ENCODE data around the gene AKNA.

The AKNA gene

GRCh38 chr9:114356792-114357191 lies 31.0 kb downstream of the AKNA start:
- no peak for DNase-seq (ENCODE audit: low read depth)

DNA sequence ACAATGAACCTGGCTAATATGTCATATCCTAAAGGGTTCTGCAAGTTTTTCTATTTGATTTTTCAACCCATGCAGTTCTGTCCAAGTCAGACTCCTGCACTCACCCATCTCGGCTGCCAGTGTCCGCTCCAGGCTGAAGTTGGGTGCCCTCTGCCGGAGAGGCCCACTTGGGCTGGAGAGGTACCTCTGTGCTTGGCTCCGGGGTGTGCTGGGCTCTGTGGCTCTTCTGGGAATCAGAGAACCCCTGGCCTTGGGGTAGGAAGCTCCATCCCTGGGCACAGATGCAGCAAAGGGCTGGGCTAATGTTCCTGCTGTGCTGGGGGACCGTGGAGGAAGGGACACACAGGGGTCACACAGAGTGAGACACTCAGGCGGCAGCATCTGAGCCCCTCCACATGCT lies 32.0 kb downstream of the AKNA start:
- no peak for DNase-seq (ENCODE audit: low read depth)

GRCh38 chr9:114351932-114352331 lies 35.9 kb downstream of the AKNA start:
- no peak for DNase-seq (ENCODE audit: low read depth)

DNA sequence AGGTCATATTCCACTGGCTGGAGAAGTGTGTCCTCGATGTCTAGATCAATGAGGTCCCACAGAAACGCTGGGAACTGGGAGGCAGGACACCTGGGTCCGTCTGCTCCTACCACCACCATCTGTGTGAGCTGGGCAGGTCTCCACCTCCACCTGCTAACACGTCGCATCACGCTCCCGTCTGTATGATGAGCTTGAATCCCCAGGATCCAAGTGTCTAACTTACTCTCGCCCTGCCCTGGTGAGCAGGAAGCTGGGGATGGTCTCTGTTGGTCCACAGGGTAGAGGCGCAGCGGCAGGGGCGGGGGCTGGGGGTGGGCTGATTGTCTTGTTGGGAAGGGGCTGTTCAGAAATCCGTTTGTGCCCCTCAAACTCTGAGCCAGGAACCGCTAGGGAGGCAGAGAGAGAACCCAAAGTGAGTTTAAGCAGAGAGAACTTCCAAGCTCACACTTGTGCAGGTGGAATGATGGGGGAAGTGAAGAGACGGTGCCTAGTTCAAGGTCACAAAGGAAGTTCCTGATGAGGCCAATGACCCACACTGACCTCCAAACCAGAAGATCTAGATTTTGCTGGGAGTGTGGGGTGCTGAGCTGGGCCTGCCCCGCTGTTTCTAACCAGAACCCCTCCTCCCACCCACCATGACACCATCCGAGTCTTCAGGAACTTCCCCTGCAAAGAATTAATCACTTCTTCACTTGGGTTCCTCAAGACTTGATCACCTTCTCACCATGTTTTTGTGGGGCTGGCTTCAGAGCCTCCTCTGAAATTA lies 37.0 kb downstream of the AKNA start:
- no peak for DNase-seq (ENCODE audit: low read depth)

GRCh38 chr9:114349713-114350480 lies 37.9 kb downstream of the AKNA start:
- no peak for DNase-seq (ENCODE audit: low read depth)

DNA sequence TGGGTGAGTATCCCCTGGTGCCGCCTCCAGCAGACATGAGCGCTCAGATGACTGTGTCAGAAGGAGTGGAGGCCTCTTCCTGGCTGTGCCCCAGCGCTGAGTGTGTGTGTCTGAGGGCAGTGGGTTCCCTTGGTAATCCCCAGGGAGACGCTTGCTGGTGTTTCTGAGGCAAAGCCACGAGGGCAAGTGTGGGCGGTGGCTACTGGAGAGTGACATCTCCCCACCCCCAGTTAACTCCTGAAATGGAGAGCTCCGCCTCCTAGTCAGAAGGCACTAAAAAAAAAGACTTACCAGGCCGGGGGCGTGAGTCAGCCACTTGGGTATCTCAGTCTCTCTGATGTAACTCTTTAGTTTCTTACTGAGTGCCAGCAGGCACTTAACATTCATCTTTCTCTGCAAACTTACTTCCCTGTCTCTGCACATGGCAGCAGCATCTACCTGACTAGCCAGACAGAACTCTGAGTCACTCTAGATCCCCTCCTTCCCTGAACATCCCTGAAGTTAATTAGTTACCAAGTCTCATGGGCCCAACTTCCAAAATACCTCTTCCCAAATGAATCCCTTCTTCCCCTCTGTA lies 38.8 kb downstream of the AKNA start:
- peak; percentile 98 for DNase-seq (ENCODE audit: low read depth)

- DNase-seq (ENCODE audit: low read depth): no peak
These were observed 39.4 kb downstream of the AKNA start for GRCh38 chr9:114348261-114348905.

GRCh38 chr9:114347675-114348074 lies 40.1 kb downstream of the AKNA start:
- DNase-seq (ENCODE audit: low read depth): no peak

DNA sequence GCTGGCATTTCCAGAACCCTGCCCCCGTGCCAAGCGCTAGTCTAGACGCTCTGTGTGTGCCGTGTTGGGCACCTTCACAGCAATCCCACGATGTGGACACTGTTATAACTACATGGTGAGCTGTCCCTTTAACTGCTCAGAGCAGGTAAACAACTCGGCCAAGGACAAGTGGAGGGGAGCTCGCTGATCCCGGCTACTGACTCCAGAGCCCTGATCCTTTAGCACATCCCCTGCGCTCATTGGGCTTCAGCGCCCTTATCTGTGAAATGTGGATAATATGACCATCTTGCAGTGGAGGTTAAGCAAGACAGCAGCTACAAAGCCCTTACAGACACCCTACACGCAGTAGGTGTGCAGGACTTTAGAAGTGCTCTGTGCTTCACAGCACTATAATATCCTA lies 41.6 kb downstream of the AKNA start:
- no peak for DNase-seq (ENCODE audit: low read depth)

- no peak for DNase-seq (ENCODE audit: low read depth)
These were observed 42.2 kb downstream of the AKNA start for GRCh38 chr9:114345493-114346065.

GRCh38 chr9:114344692-114345091 lies 43.1 kb downstream of the AKNA start:
- DNase-seq (ENCODE audit: low read depth): no peak

DNA sequence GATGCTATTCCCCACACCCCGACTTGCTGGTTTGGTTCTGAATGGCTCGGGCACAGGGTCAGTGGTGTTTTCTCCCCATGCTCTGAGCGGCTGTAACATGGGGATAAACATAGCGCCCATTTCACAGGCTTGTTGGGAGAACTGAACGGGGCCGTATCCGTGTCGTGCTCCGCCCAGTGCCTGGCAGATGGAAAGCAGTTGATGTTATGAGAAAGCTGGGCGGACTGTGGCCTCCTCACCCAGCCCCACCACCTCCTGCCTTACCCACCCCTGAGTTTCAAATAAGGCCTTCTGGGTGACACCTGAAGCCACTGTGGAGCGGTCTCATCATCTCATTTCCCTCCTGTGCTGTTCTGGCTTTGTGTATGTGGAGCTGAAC lies 43.6 kb downstream of the AKNA start:
- DNase-seq (ENCODE audit: low read depth): no peak

GRCh38 chr9:114343471-114344187 lies 44.2 kb downstream of the AKNA start:
- no peak for DNase-seq (ENCODE audit: low read depth)

DNA sequence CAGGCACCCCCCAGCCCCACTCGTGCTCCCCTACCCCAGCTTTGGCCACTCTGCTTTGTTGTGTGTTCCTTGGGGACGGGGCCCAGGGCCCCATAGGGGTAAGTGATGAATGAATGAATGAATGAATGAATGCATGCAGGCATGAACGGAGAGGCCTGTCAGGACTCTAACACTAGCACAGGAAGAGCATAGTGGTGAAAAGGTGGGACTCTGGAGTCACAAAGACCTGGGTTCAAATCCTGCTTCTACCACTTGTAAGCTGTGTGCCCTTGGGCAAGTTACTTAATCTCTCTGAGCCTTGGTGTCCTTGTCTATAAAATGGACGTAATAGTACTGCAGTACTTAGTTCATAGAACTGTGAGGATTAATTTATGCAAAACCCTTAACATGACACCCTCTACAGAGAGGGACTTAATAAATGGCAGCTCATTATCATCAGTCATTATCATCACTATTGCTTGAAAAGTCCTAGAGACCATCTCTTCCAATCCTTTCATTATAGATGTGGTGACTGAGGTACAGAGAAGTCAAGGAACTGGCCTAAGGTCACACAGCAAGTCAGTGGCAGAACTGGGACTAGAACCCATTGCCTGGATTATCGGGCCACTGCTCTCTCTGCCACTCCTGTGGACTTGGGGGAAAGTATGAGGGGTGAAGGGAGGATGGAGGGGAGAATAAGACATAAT lies 44.9 kb downstream of the AKNA start:
- DNase-seq (ENCODE audit: low read depth): no peak

DNA sequence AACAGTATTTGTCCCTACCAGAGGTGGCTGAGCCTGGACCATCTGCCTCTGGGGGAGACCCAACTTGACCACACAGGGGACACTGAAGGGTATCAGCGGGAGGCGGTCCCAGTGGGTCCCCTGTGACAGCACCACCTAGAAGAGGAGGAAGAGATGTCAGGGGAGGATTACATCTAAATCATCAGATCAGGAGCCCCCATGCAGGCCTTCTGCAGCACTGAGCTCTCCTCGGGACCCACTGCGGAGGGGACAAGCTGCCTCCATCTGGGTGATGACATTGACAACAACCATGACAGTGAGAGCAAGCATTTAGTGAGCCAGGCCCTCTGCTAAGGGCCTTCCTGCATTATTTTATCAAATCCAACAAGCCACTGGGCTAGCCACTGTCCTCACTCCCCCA lies 45.8 kb downstream of the AKNA start:
- DNase-seq (ENCODE audit: low read depth): no peak

GRCh38 chr9:114341152-114341830 lies 46.5 kb downstream of the AKNA start:
- no peak for DNase-seq (ENCODE audit: low read depth)

DNA sequence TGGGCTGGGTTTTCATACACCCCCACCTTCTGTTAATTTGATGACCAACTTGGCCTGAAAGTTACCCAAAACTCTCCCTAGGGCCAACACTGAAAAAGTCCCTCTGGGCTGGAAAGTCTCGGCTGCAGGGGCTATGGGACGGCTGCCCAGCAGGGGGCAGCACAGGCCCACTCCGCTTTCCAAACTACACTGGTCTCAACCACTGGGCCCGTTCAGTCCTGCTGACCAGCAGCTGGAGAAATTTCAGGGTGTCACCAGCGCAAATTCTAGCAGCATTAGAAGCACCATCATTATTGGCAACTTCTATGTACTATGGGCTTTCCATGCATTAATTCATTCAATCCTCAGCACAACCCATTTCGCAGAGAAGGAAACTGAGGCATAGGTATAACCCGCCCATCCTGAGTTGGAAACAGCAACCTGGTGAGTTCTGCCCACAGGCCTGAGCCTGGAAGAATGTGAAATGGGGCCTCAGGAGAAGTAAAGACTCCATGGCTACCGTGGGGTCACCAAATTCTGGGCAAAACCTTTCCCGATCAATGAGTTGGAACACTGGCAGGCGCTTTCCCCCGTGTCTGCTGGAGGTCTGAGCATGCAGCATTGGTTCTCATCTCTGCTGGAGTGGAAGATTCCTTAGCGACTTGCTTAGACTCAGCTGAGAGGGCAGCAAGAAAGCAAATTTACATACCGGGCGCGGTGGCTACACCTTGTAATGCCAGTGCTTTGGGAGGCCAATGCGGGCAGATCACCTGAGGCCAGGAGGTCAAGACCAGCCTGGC lies 48.5 kb downstream of the AKNA start:
- peak; percentile 78 for DNase-seq (ENCODE audit: low read depth)

DNA sequence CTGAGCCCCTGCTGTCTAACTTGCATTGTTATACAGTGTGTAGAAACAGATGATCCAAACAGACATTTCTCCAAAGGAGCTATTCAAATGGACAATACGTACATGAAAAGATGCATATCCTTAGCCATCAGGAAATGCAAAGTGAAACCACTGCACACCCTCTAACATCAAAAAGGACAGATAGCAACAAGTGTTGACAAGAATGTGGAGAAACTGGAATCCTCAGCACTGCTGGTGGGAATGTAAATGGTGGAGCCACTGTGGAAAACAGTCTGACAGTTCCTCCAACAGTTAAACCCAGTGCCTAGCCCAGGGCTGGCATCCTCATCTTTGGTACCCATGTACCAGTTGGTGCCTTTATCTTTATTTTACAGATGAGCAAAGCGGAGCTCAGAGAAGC lies 49.6 kb downstream of the AKNA start:
- DNase-seq (ENCODE audit: low read depth): no peak

DNA sequence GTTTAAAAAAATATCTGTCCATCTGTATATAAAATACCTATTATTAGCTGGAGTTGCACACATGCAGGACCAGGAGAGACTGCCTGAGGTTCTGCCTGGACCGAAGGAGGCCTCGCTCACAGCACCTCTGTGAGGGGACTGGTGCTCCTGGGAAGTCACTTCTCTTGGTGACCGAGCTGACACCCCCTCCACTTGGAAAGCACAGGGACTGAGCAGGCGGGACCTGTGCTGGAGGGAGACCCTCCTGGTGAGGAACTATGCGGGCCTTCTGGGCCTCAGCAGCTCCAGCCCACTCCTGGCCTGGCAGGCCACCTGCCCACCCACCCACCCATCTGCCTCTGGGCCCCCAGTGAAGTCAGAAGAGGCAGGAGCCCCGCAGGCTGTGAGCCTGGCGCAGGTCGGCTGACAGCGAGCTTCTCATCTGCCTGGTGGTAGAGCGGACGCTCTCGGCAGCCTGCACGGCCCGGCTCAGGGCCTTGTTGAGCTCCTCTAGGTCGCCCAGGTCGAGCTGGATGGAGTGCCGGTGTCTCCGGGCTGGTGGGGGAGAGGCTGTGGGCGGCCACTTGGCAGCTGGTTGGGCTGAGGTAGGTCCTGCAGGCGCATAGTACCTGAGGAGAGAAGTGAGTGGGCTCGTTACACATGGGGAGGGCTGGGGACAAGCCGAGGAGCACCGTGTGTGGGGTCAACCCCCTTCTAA lies 50.9 kb downstream of the AKNA start:
- no peak for DNase-seq (ENCODE audit: low read depth)
